Lower leg skin (tissue), 4 donors: Measurements from ENCODE around the gene CAPN9. TPM values are rescaled to one million over a fixed set of nuclear protein-coding genes. Genes with fewer than 3 reads are reported as not detected.

Experiments
- DNase-seq, 2 donors: peaks; one replicate each; pipeline ENCODE4 v3.0.0-alpha.2; 2019; ENCODE audit warnings: low spot score in 2 of 2
- H3K4me3 ChIP-seq: fragments of 200-600 bp; sonication (generic); 2 replicates; pipeline ENCODE4 v1.5.1; 2017; ENCODE audit warnings: mild to moderate bottlenecking, low read depth; ENCODE audit not compliant: poor library complexity, severe bottlenecking
- POLR2A ChIP-seq, 2 donors: fragments of 450-650 bp; IDR thresholded peaks; one replicate each; pipeline ENCODE4 v1.6.1; 2016 to 2017; ENCODE audit warnings: antibody characterized with exemption in 2 of 2, mild to moderate bottlenecking in 1 of 2, moderate library complexity in 1 of 2
- WGBS, 2 donors: methylation state at CpG; one replicate each; pipeline ENCODE4 v1.1.5; 2018; 5-methylcytosine and 5-hydroxymethylcytosine counted together
- intact Hi-C: fragments of 100-400 bp; cut with DNase I; formaldehyde crosslinking; loops from one replicate; pipeline ENCODE4 v1.15.0; 2023; ENCODE audit warnings: low total_unique reads
- total RNA-seq, 4 donors: library from RNA; depleted of rRNA; stranded (reverse); fragments of >200 nt; gene quantifications; one replicate each; pipeline ENCODE4 v1.1.0, GENCODE V29; 2016
- TF ChIP-seq, protein P1 (sequence below), 3 donors: fragments of 450-650 bp; IDR thresholded peaks; one replicate each; pipeline ENCODE4 v1.5.1; 2016; ENCODE audit warnings: antibody characterized with exemption in 3 of 3, mild to moderate bottlenecking in 3 of 3, moderate library complexity in 2 of 3

Gene CAPN9
- total RNA-seq, 4 donors from 2014 or later, result 0.11 to 1.1 (median 0.27) TPM

- WGBS, 2 donors, result 61 to 68% methylated on average over 3 of the region's 3 CpGs
- DNase-seq, result peak in 1 of 2 donors; percentile 12
- TF ChIP-seq, protein P1, sequence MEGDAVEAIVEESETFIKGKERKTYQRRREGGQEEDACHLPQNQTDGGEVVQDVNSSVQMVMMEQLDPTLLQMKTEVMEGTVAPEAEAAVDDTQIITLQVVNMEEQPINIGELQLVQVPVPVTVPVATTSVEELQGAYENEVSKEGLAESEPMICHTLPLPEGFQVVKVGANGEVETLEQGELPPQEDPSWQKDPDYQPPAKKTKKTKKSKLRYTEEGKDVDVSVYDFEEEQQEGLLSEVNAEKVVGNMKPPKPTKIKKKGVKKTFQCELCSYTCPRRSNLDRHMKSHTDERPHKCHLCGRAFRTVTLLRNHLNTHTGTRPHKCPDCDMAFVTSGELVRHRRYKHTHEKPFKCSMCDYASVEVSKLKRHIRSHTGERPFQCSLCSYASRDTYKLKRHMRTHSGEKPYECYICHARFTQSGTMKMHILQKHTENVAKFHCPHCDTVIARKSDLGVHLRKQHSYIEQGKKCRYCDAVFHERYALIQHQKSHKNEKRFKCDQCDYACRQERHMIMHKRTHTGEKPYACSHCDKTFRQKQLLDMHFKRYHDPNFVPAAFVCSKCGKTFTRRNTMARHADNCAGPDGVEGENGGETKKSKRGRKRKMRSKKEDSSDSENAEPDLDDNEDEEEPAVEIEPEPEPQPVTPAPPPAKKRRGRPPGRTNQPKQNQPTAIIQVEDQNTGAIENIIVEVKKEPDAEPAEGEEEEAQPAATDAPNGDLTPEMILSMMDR (IDR thresholded peaks at IDR 0.05), result no peak
- no peak for TF ChIP-seq POLR2A (IDR thresholded peaks at IDR 0.05)
- intact Hi-C loops, result no loop called here
- H3K4me3 ChIP-seq, result no peak overlapping the region
Observed at GRCh38 chr1:230825761-230826160, 78.6 kb downstream of the CAPN9 start.

GRCh38 chr1:230826166-230826875 lies 79.1 kb downstream of the CAPN9 start:
- no peak for TF ChIP-seq POLR2A (IDR thresholded peaks at IDR 0.05)
- TF ChIP-seq, protein P1 (IDR thresholded peaks at IDR 0.05), result no peak
- DNase-seq, result no peak
- H3K4me3 ChIP-seq, result no peak overlapping the region
- WGBS, 2 donors, result 80 to 86% methylated on average over 9 of the region's 9 CpGs
- intact Hi-C loops, result no loop called here

DNA sequence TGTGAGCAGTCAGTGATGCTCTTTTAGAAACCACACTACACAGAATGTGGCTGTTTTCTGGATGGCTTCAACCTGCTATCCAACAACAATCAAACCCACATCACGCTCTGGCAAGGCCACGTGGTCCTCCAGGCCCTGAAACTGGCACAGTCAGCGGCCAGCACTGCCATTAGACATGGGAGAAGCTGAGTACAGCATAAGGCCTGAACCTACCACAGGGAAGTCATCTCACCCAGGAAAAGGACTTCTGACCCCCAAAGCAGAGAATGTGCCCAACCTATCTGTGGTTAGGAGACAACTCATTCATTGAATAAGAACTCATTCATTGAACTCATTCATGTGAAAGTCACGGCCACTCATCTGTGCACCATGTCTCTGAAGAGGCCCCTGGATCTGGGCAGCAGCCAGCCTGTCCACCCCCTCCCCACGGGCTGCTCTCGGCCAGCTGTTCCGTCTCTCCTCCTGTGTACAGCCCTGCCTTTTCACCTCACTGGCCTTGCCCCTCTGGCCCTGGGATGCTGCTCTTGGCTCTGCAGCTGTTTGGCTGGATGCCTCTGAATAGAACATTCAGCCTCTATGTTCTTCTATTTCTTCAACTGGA lies 80.0 kb downstream of the CAPN9 start:
- no peak overlapping the region for H3K4me3 ChIP-seq
- no peak for TF ChIP-seq POLR2A (IDR thresholded peaks at IDR 0.05)
- TF ChIP-seq, protein P1 (IDR thresholded peaks at IDR 0.05), result no peak
- DNase-seq, result peak in 1 of 2 donors; percentile 14
- 60 to 74% methylated on average over 7 of the region's 7 CpGs for WGBS, 2 donors
- intact Hi-C loops, result no loop called here

GRCh38 chr1:230827801-230828200 lies 80.6 kb downstream of the CAPN9 start:
- H3K4me3 ChIP-seq, result no peak overlapping the region
- intact Hi-C loops, result no loop called here
- DNase-seq, result peak in 1 of 2 donors; percentile 5
- WGBS, 2 donors, result 67 to 72% methylated on average over 5 of the region's 5 CpGs
- no peak for TF ChIP-seq POLR2A (IDR thresholded peaks at IDR 0.05)
- TF ChIP-seq, protein P1 (IDR thresholded peaks at IDR 0.05), result no peak

DNA sequence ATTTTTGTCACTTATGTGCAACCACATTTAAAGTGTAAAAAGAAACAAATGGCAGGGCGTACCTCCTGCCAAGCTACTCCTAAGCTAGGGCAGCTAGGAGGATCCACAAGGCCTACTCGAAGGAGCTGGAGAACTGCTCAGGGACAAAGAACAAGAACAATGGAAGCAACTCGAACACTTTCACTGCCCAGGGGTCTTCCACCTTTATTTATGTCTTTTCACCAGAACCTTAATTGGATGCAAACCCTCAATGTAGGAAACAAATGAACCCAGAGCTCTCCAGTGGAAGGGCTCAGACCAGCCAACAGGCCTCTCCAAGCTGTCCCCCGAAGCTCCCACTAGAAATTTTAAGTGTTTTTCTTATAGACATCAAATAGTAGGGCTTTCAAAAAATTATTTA lies 81.2 kb downstream of the CAPN9 start:
- intact Hi-C loops, result no loop called here
- peak in 1 of 2 donors; percentile 4 for DNase-seq
- no peak overlapping the region for H3K4me3 ChIP-seq
- no peak for TF ChIP-seq POLR2A (IDR thresholded peaks at IDR 0.05)
- TF ChIP-seq, protein P1 (IDR thresholded peaks at IDR 0.05), result no peak
- 90 to 91% methylated on average over 4 of the region's 4 CpGs for WGBS, 2 donors
